ENCODE data around the gene THEM4.
"Not testable (repeated sequence)": the region's sequence is repeated elsewhere in the genome, so short reads cannot be mapped to it uniquely, and the experiment has no call there.

THEM4 gene

GRCh38 chr1:151934048-151934493 is 24.8 kb upstream of the THEM4 start:
- DNase-seq: no peak

GRCh38 chr1:151924691-151925587 is 15.6 kb upstream of the THEM4 start:
- no peak for DNase-seq

- no peak for DNase-seq
Observed at GRCh38 chr1:151923422-151923821, 14.1 kb upstream of the THEM4 start.

- no peak for DNase-seq
Observed at GRCh38 chr1:151920149-151920548, 10.8 kb upstream of the THEM4 start.

DNA sequence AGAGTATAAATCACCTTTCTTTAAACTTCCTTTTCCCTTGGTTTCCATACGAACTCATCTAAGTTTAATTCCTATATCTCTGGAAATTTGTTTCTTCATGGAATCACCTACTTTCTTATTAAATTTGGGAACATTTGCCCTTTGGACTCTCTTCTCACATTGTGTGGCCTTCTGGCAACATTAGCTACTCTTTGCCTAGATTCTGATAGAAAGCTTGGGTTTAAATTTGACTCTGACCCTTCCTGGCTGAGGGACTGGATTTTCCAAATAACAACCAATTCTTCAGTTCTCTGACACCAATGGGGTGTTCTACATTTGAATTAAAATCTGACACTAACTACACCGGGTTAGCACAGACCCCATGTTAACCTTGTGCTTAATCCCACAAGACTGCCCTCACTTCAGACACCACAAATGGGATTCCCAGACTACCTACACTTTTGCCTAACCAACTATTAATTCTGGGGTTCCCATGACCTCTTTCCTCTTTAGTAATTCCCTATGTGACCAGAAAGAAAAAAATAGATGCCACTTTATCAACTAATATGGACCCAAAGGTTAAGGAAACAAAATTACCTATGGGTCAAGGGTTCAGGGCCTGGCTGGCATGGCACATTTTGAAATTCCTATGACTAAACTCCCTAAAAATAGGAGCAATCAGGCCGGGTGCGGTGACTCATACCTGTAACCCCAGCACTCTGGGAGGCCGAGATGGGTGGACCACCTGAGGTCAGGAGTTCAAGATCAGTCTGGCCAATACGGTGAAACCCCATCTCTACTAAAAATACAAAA is 9.7 kb upstream of the THEM4 start:
- no peak for DNase-seq

GRCh38 chr1:151918156-151918555 is 8.8 kb upstream of the THEM4 start:
- DNase-seq: no peak

DNA sequence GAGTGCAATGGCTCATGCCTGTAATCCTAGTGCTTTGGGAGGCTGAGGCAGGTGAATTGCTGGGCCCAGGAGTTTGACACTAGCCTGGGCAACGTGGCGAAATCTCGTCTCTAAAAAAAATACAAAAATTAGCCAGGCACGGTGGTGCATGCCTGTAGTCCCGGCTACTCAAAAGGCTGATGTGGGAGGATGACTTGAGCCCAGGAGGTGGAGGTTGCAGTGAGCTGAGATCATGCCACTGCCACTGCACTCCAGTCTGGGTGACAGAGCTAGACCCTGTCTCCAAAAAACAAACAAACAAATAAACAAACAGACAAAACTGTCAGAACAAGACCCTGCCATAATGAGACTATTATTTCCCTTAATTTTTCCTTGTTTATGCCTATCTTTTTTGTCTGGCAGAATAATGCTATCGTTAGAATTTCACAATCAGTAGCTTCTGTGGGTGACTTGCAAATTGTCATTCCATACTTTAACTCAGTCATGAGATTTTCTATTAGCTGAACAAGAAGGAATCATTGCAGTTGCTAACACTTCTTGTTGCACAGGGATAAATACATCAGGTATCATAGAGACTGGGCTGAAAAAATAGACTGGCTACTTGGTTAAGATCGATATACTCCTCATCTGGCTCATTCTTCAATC is 7.5 kb upstream of the THEM4 start:
- DNase-seq: no peak

DNA sequence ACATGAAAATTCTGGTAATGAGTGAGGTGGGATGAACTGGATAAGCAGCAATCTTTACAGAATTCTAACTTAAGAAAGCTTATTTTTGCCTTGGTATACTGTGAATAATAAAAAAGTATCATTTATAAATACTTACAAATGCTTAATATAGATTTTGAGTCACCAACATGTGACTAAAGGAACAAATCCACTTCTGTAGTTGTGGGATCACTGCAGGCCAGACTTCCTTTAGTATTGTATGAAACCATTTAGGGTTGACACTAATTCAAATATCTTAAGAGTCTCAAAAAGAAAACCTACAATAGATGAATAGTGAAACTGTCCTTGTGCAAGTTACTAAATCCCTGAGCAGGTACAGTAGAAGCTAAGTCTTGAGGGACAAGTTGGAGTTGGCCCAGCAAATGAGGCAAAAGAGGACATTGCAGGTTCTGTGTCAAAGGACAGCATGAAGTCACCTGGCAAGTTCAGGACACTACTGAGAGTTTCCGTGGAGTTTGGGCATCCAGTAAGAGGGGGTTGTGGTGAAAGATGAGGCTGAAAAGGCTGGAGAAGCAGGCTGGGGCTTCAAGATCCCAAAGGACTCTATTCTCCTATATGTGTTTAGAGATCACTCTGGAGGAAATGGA is 5.9 kb upstream of the THEM4 start:
- no peak for DNase-seq

GRCh38 chr1:151914076-151914475 is 4.8 kb upstream of the THEM4 start:
- DNase-seq: no peak

DNA sequence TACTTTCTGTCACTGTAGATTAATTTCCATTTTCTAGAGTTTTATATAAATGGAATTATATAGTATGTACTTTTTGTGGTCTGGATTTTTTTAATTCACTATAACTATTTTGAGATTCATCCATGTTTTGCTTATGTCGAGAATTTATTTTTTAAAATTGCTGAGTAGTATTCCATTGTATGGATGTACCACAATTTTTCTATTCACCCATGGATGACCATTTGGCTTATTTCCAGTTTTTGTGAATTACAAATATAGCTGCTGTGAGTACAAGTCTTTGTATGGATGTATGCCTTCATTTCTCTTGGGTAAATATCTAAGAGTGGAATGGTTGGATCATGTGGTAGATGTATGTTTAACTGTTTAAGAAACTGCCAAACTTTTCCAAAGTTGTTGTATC is 3.7 kb upstream of the THEM4 start:
- no peak for DNase-seq

GRCh38 chr1:151908228-151908691 is 1.1 kb downstream of the THEM4 start:
- DNase-seq: no peak

DNA sequence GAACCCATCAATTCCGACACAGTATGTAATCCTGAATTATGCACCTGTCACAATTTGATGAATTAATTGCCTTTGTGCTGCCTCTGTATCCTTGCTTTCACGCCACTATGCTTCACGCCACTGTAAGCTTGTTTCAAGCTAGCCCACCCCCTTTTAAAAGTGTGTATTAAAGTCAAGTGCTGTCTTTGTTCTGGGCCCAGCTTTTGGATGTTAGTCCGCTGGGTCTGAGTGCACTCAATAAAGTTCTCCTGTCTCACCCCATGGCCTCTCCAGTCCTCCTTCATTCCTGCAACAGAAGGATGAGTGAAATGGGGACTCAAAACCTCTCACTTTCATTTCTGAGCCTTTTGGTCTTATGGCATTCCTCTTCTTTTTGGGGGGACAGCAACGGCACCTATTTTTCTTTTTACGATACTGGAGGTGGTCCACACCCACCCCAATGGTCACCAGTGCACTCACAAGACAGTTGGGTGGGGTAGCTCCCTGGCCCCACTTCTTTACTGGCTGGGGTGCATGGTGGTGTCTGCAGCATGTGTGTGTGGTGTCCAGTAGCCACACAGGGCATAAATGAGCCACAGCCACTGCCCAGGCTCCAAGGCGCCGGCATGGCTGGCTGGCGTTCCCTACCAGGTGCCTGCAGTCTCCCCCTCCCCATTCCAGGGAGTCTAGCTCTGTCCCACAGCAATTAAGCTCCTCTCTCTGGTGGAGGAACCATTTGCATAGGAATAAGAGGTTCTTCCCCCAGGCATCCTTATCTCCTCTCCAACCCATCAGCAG is 1.8 kb downstream of the THEM4 start:
- no peak for DNase-seq

GRCh38 chr1:151906324-151906645 is 3.0 kb downstream of the THEM4 start:
- DNase-seq: not testable (repeated sequence)

DNA sequence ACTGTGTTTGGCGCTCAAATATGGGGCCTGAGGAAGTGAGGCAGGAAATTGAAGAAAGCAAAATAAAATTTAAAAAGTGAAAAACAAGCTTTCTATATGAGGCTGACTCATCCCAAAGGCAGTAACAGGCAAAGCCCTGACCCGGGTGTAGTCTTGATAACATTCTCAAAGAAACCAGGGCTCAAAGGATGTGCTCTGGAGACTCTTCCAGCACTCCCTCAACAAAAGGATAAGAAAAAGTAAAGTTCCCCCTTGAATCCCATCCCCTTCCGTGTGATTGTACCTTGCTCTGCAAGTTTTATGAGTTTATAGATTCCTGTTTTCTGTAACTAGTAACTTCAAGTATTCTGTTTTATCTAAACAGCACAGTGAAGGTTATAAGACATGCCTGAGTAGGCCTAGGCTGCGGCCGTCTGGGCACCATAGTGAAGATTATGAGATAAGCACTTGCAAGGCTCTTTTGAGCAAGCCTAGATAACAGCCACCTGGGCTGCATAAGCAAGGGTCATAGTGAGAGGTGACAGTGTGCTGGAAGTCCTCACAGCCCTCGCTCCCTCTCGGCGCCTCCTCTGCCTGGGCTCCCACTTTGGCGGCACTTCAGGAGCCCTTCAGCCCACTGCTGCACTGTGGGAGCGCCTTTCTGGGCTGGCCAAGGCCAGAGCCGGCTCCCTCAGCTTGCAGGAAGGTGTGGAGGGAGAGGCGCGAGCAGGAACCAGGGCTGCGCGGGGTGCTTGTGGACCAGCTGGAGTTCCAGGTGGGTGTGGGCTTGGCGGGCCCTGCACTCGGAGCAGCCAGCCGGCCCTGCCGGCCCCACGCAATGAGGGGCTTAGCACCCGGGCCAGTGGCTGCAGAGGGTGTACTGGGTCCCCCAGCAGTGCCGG is 3.6 kb downstream of the THEM4 start:
- DNase-seq: not testable (repeated sequence)

DNA sequence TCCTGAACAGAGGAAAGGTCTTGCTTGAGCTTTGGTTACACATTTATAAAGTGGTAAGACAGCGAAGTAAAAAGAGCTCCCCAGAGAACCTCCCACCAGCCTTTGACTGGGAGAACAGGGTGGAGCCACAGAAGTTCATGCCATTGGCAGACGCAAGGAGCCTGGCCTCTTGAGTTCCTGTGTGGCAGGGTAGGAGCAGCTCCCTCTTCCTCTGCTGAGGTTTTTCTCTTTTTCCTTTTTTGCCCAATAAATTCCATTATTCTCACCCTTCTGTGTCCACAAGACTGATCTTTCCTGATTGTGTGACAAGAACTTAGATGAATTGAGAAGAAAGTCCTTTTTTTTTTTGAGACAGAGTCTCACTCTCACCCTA is 4.3 kb downstream of the THEM4 start:
- DNase-seq: no peak

DNA sequence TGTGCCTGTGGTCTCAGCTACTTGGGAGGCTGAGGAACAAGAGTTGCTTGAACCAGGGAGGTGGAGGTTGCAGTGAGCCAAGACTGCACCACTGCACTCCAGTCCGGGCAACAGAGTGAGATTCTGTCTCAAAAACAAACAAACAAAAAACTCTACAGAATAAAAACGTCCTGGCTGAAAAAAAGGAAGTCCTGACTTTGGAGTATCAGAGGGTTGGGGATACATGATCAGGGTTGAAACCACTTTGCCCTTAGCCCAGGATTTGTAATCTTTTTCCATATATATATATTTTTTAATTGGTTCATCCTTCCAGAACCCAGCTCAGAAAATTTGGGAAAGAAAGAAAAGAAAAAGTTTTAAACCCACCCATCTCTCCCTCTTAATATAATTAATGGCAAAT is 6.5 kb downstream of the THEM4 start:
- DNase-seq: no peak

DNA sequence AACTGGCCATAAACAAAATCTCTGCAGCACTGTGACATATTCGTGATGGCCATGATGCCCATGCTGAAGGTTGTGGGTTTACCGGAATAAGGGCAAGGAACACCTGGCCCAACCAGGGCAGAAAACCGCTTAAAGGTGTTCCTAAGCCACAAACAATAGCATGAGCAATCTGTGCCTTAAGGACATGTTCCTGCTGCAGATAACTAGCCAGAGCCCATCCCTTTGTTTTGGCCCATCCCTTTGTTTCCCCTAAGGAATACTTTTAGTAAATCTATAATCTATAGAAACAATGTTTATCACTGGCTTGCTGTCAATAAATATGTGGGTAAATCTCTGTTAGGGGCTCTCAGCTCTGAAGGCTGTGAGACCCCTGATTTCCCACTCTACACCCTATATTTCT is 8.5 kb downstream of the THEM4 start:
- DNase-seq: not testable (repeated sequence)

GRCh38 chr1:151898519-151898991 is 10.8 kb downstream of the THEM4 start:
- no peak for DNase-seq

DNA sequence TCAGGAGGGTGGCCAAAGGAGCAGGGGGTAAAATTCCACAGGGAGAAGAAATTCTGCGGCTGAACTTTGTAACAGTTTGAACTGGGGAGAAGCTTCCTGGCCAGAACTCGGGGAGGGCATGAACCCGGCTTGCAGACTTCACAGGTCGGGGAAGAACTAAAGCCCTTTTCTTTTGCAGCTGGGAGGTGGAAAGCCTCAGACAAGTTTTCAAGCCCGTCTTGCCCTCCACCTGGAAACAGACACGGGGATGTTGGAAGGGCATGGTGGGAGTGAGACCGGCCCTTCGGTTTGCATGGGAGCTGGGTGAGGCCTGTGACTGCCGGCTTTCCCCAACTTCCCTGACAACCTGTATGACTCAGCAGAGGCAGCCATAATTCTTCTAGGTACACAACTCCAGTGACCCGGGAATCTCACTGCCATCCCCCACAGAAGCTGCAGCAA is 11.3 kb downstream of the THEM4 start:
- DNase-seq: no peak

DNA sequence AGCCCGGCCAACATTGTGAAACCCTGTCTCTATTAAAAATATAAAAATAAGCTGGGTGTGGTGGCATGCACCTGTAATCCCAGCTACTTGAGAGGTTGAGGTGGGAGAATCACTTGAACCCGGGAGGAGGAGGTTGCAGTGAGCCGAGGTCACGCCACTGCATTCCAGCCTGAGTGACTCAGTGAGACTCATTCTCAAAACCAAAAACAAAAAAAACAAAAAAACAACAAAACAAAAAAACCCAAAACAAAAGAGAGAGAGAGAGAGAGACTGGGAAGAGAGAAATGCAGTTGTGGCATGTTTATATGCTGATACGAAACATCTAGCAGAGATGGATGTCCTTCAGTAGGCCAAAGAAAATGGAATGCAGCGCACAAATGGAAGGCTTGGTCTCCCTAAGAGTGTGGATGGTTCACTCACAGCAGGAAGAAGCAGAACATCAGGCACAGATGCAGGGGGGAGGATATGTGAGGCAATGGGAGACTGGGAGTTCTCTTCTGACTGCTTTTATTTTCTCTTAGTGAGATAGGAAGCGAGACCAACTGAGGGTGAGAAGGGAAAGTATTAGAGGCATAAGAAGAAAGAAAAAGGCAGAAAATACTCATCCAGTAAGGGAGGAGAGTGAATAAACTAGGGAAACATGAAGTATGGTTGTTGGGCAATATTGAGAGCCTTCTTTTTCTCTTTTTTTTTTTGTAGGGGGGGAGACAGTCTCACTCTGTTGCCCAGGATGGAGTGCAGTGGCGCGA is 16.0 kb downstream of the THEM4 start:
- no peak for DNase-seq

All from NCI-H2107 (cell line).